Stomach (tissue), 9 donors: ENCODE data around the gene COX19. TPM values are rescaled to one million over a fixed set of nuclear protein-coding genes. Genes with fewer than 3 reads are reported as not detected.

Experiments
- DNase-seq, 2 donors: peaks; one replicate each; pipeline versions ENCODE4 v3.0.0 to v3.0.0-alpha.2; 2013 to 2019
- H3K27ac ChIP-seq, 5 donors: fragments of 200-600 bp in 4 of 5; sonication (generic) in 4 of 5; one replicate each; pipeline ENCODE4 v1.5.1; 2013 to 2019; ENCODE audit warnings: mild to moderate bottlenecking in 1 of 5, moderate library complexity in 1 of 5
- H3K27me3 ChIP-seq, 3 donors: fragments of 200-600 bp; sonication (generic); one replicate each; pipeline ENCODE4 v1.5.1; 2017 to 2019; ENCODE audit warnings: mixed run types in 1 of 3
- H3K36me3 ChIP-seq, 4 donors: fragments of 200-600 bp; sonication (generic); 1 replicate in 3 of 4; 2 replicates in 1 of 4; pipeline ENCODE4 v1.5.1; 2016 to 2019
- H3K4me1 ChIP-seq, 4 donors: fragments of 200-600 bp; sonication (generic); one replicate each; pipeline ENCODE4 v1.5.1; 2016 to 2019
- H3K4me3 ChIP-seq, 4 donors: fragments of 200-600 bp; sonication (generic) in 3 of 4; one replicate each; pipeline ENCODE4 v1.5.1; 2016 to 2019; ENCODE audit warnings: mild to moderate bottlenecking in 1 of 4
- H3K9me3 ChIP-seq, 4 donors: fragments of 200-600 bp; sonication (generic); one replicate each; pipeline ENCODE4 v1.5.1; 2016 to 2019
- CTCF ChIP-seq, 7 experiments: fragments of 450-650 bp in 4 of 7; fragments of 200-600 bp in 3 of 7; sonication (generic) in 3 of 7; IDR thresholded peaks; one replicate each; pipeline ENCODE4 v1.5.1; 2016 to 2019; ENCODE audit warnings: antibody characterized with exemption in 7 of 7, control low read depth in 2 of 7, mild to moderate bottlenecking in 1 of 7
- EP300 ChIP-seq: sonication (generic); formaldehyde crosslinking; IDR thresholded peaks from one replicate; pipeline ENCODE4 v1.6.1; 2017; ENCODE audit warnings: antibody characterized with exemption
- POLR2A ChIP-seq, 4 donors: fragments of 450-650 bp; IDR thresholded peaks; one replicate each; pipeline ENCODE4 v1.6.1; 2016; ENCODE audit warnings: antibody characterized with exemption in 4 of 4, control low read depth in 2 of 4, mild to moderate bottlenecking in 1 of 4, moderate library complexity in 1 of 4
- POLR2AphosphoS5 ChIP-seq, 3 donors: sonication (generic); formaldehyde crosslinking; IDR thresholded peaks; one replicate each; pipeline ENCODE4 v1.6.1; 2016; ENCODE audit warnings: antibody characterized with exemption in 3 of 3
- WGBS, 5 donors: extraction: QIAGEN DNeasy Blood & Tissue Kit in 3 of 5; methylation state at CpG; one replicate each; pipeline versions ENCODE4 v1.1.5 to v1.1.7; 2013 to 2018; 5-methylcytosine and 5-hydroxymethylcytosine counted together
- intact Hi-C: fragments of 100-400 bp; cut with DNase I; formaldehyde crosslinking; loops from one replicate; pipeline ENCODE4 v1.15.1; 2023; ENCODE audit warnings: low total_unique reads
- polyA plus RNA-seq, 3 donors: library from polyadenylated mRNA; stranded (reverse); fragments of 200-250 nt; gene quantifications; one replicate each; pipeline ENCODE4 v1.2.3, GENCODE V29; 2013
- total RNA-seq, 5 donors: library from RNA; depleted of rRNA; stranded (reverse); fragments of >200 nt; gene quantifications; one replicate each; pipeline versions ENCODE4 v1.1.0 to v1.2.3, GENCODE V29; 2014 to 2016
- donor health status: healthy with polysubstance abuse.
- donor health status: Bipolar disorder and iron deficiency.
- donor health status: healthy.

The COX19 gene
- total and polyA plus RNA-seq, 8 donors: 2.3 to 26.6 (median 6.6) TPM

- TF ChIP-seq POLR2AphosphoS5 (IDR thresholded peaks at IDR 0.05) (no peak), POLR2A (IDR thresholded peaks at IDR 0.05) (no peak)
- WGBS, 5 donors: 64 to 77% (median 75%) methylated on average over 14 to 22 of the region's 22 CpGs
These were observed 38.8 kb downstream of the COX19 start for GRCh38 chr7:936386-937054.

GRCh38 chr7:935874-936385 is 39.4 kb downstream of the COX19 start:
- peaks cover 0 to 32% (median 10%) of the 10 kb centered on the region in 4 donors for H3K36me3 ChIP-seq
- H3K4me3 ChIP-seq: no peak overlapping the region
- TF ChIP-seq POLR2A (IDR thresholded peaks at IDR 0.05) (no peak), POLR2AphosphoS5 (IDR thresholded peaks at IDR 0.05) (no peak), CTCF (IDR thresholded peaks at IDR 0.05) (no peak), EP300 (no peak)
- H3K4me1 ChIP-seq: peaks cover 0 to 17% (median 0%) of the 10 kb centered on the region in 4 donors
- DNase-seq: no peak
- 90 to 96% (median 93%) methylated on average over 23 to 28 of the region's 28 CpGs for WGBS, 5 donors
- no peak overlapping the region for H3K27ac ChIP-seq
- intact Hi-C loops: no loop called here
- no peaks in the 10 kb centered on the region for H3K27me3 ChIP-seq
- H3K9me3 ChIP-seq: peaks cover 0 to 5% (median 0%) of the 10 kb centered on the region in 4 donors

More at GRCh38 chr7:936386-937054, 38.8 kb downstream of the COX19 start:
- Histone ChIP-seq H3K27me3 (no peaks in the 10 kb centered on the region), H3K27ac (no peak overlapping the region), H3K4me1 (peaks cover 0 to 15% (median 0%) of the 10 kb centered on the region in 4 donors), H3K9me3 (peaks cover 0 to 8% (median 0%) of the 10 kb centered on the region in 4 donors), H3K36me3 (peaks cover 0 to 32% (median 10%) of the 10 kb centered on the region in 4 donors), H3K4me3 (no peak overlapping the region)
- intact Hi-C loops: no loop called here
- DNase-seq: no peak

DNA sequence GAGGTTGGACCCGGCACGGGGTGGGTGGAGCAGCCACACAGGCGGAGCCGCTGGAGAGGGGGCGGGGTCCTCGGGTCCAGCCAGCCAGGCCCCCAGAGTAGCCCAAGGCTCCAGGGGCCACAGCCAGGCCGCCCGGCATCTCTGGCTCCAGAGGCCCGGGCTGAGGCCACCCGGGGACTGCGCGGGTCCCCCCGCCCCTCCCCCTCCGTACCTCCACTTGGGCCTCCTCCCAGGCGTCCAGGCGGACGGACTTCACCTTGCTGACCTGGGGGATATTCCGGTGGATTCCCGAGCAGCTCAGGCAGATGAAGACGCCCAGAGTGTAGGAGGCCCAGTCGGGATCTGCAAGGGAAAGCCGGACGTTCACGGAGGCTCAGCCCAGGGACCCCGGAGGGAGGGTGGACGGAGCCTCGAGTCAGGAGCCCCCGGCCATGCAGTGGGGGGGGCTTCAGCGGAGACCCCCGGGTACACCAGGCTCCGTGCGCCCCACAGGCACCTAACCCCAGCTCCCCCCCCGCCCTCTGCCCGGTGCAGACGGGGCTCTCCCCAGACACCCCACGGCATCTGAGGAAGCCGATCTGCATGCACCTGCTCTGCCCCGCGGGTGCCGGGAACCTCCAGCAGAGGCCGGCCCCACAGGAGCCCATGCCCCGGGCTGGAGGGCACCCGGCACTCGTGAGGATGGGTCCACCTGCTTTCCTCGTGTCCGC is 40.0 kb downstream of the COX19 start:
- 82 to 86% (median 83%) methylated on average over 29 to 46 of the region's 46 CpGs for WGBS, 5 donors
- no peak for DNase-seq
- peaks cover 0 to 17% (median 0%) of the 10 kb centered on the region in 4 donors for H3K4me1 ChIP-seq
- TF ChIP-seq POLR2AphosphoS5 (IDR thresholded peaks at IDR 0.05): no peak
- TF ChIP-seq EP300: no peak
- no peak for TF ChIP-seq POLR2A (IDR thresholded peaks at IDR 0.05)
- TF ChIP-seq CTCF (IDR thresholded peaks at IDR 0.05): no peak
- H3K27me3 ChIP-seq: no peaks in the 10 kb centered on the region
- no peak overlapping the region for H3K4me3 ChIP-seq
- H3K27ac ChIP-seq: no peak overlapping the region
- peaks cover 0 to 32% (median 10%) of the 10 kb centered on the region in 4 donors for H3K36me3 ChIP-seq
- H3K9me3 ChIP-seq: no peaks in the 10 kb centered on the region
- intact Hi-C loops: no loop called here

- H3K27me3 ChIP-seq: no peaks in the 10 kb centered on the region
- intact Hi-C loops: no loop called here
- H3K4me3 ChIP-seq: no peak overlapping the region
- DNase-seq: no peak
- TF ChIP-seq CTCF (IDR thresholded peaks at IDR 0.05) (no peak), EP300 (no peak), POLR2AphosphoS5 (IDR thresholded peaks at IDR 0.05) (no peak), POLR2A (IDR thresholded peaks at IDR 0.05) (no peak)
- no peak overlapping the region for H3K27ac ChIP-seq
- no peaks in the 10 kb centered on the region for H3K9me3 ChIP-seq
- H3K4me1 ChIP-seq: peaks cover 0 to 17% (median 0%) of the 10 kb centered on the region in 4 donors
- peaks cover 0 to 32% (median 10%) of the 10 kb centered on the region in 4 donors for H3K36me3 ChIP-seq
- 74 to 93% (median 84%) methylated on average over 14 to 34 of the region's 34 CpGs for WGBS, 5 donors
These were observed 40.7 kb downstream of the COX19 start for GRCh38 chr7:934469-935163.
